Fibroblast of mammary gland (primary cell): ENCODE measurements around the gene SLC22A12.

Source experiments
- DNase-seq: peaks from one replicate; pipeline ENCODE4 v3.0.0-alpha.2; 2010; ENCODE audit warnings: low read depth
- H3K4me3 ChIP-seq: 2 replicates; pipeline ENCODE4 v1.5.1; 2011; ENCODE audit warnings: low read depth, mild to moderate bottlenecking, low read length, moderate library complexity; ENCODE audit not compliant: control insufficient read depth
- TF ChIP-seq, protein P1 (sequence below): conservative IDR thresholded peaks from 2 replicates; pipeline ENCODE4 v1.5.1; 2011; ENCODE audit warnings: low read depth, low read length, inconsistent platforms; ENCODE audit not compliant: control insufficient read depth, insufficient read depth

SLC22A12 gene

DNA sequence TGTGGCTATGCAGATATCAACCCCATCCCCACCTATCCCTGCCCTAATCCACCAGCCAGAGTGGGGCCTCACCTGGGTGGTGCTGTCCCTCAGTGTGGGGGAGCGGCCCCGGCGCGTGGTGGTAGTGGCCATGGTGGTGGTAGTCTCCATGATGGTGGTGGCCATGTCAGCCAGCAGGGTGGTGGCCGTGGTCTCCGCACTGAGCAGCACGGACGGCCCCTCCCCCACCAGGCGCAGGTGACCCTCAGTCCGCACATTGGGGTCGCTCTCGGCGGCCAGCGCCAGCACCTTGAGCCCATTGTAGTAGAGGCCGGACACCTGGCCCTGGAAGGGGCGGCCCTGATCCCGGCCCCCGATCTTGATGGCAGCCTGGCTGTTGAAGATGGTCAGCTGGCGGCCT lies 31.7 kb downstream of the SLC22A12 start:
- TF ChIP-seq, protein P1, sequence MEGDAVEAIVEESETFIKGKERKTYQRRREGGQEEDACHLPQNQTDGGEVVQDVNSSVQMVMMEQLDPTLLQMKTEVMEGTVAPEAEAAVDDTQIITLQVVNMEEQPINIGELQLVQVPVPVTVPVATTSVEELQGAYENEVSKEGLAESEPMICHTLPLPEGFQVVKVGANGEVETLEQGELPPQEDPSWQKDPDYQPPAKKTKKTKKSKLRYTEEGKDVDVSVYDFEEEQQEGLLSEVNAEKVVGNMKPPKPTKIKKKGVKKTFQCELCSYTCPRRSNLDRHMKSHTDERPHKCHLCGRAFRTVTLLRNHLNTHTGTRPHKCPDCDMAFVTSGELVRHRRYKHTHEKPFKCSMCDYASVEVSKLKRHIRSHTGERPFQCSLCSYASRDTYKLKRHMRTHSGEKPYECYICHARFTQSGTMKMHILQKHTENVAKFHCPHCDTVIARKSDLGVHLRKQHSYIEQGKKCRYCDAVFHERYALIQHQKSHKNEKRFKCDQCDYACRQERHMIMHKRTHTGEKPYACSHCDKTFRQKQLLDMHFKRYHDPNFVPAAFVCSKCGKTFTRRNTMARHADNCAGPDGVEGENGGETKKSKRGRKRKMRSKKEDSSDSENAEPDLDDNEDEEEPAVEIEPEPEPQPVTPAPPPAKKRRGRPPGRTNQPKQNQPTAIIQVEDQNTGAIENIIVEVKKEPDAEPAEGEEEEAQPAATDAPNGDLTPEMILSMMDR, result no peak
- no peak for DNase-seq
- no peak overlapping the region for H3K4me3 ChIP-seq

DNA sequence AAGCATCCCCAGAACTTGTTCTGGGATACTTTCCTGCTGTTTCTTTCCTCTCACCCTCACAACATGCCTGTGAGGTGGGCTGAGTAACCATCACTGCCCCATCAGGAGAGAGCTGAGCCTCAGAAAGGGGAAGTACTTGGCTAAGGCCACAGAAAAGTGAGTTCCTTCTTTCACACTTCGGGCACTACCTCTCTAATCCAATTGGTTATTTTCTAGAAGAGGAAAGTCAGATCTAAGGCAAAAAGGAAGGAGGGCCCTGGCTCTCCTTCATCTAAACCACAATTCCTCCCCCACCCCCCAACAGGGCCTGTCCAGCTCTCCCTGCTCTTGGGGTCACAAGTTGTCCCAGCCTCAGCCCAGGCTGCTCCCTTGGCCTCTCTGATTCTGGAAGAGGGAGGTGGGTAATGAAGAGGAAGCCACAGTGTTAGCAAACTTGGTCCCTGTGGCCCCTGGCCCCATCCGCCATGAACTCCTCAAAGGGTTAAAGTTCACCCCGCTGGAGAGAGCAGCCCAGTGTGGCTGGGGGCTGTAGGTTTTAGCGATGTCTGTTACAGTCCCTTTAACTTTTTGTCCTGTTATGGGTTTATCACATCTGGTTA lies 34.0 kb downstream of the SLC22A12 start:
- no peak for DNase-seq
- TF ChIP-seq, protein P1, result no peak
- H3K4me3 ChIP-seq, result no peak overlapping the region

DNA sequence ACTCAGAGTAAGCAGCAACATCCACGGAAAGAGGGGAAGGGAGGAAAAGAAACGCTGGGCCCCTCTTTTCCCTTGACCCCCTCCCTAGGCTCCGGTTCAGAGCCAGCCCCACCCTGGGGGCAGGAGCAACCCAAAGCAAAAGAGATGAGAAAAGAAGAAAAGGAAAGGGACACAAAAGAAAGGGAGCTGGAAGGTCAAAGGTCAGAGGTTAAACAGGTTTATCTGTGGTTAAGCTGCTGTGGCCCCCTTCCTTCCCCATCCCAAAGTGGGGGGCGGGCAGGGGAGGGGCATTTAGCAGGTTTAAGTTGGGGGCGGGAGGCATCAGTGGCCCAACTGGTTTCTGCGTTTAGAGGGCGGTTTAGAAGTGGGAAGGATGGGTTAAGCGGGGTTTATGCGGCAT lies 35.6 kb downstream of the SLC22A12 start:
- no peak overlapping the region for H3K4me3 ChIP-seq
- no peak for DNase-seq
- TF ChIP-seq, protein P1, result no peak

DNA sequence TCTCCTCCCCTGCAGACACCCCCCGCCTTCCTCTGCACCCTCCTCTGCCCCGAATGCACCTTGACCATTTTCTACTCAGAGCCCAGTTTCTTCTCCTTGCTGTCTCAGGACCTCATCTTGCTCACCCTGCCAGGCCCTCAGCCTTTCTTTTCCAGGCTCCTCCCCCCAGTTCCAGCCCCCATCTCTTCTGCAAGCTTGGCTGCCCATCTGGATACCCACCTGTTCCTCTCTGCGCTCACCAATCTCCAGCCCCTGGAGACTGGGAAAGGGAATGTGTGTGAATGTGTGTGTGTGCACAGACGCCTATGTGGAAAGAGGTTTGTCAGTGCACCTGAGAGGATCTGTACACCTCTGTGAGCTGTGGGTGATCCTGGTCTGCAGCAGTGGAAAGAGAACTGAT lies 36.4 kb downstream of the SLC22A12 start:
- TF ChIP-seq, protein P1, result no peak
- DNase-seq, result no peak
- no peak overlapping the region for H3K4me3 ChIP-seq

DNA sequence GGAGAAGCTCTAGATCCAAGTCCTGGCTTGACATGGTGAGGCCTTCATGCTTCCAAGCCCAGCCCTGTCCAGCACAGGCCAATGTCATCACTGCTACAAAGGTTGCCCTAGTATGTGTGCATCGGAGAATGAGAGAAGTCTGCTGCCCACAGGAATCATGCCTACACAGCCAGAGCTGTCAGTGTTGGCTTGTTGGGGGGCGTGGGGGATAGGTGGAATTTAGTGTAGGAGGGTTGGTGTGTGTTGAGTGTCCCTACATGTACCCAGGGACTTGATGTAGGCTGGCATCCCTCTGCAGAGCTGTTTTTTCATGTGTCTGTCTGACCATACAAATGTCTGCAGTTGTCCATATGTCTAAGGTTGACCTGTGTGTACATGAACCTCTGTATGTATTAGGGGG lies 37.6 kb downstream of the SLC22A12 start:
- TF ChIP-seq, protein P1, result no peak
- H3K4me3 ChIP-seq, result no peak overlapping the region
- no peak for DNase-seq

DNA sequence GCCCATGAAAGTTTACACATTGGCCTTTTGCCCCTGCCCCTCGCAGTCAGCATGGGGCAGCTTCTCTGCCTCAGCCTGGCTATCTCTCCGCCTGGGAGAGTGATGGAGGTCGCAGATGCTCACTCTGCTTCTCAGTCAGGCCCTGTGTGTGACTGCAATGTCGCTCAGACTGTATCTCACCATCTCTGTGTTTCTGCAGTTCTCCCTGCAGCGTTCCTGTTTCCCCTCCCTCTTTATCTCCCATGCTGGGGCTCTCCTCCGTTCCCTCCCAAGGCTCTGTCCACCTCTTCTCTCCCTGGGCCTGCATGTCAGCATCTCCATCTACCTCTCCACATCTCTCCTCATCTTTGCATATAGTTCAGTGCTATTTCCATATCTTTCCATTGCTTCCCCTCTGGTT lies 38.1 kb downstream of the SLC22A12 start:
- no peak overlapping the region for H3K4me3 ChIP-seq
- DNase-seq, result no peak
- TF ChIP-seq, protein P1, result no peak
